Temporal lobe (tissue), 1 donor: ENCODE data around the gene NRGN. TPM values are rescaled to one million over a fixed set of nuclear protein-coding genes. Genes with fewer than 3 reads are reported as not detected.

Experiments
- total RNA-seq: library from RNA; depleted of rRNA; stranded (reverse); fragments of >200 nt; gene quantifications from one replicate; pipeline ENCODE4 v1.2.3, GENCODE V29; 2014

Gene NRGN
- total RNA-seq, 1 donor from 2014 or later, result 1.5 TPM

Other genes with a start within 250 kb of the NRGN start
- not detected for gene OR8B12, start 196.3 kb upstream of the NRGN start, total RNA-seq
- gene OR8A1, start 169.9 kb upstream of the NRGN start, total RNA-seq, result not detected
- gene PANX3, start 128.5 kb upstream of the NRGN start, total RNA-seq, result 0.25 TPM
- 26.8 TPM for gene TBRG1, start 117.1 kb upstream of the NRGN start, total RNA-seq
- gene SIAE, start 66.2 kb upstream of the NRGN start, total RNA-seq, result 6.9 TPM
- gene SPA17, start 66.0 kb upstream of the NRGN start, total RNA-seq, result 5.4 TPM
- 0.49 TPM for gene VSIG2, start 12.3 kb downstream of the NRGN start, total RNA-seq
- gene ESAM, start 22.3 kb downstream of the NRGN start, total RNA-seq, result 6.1 TPM
- 18.7 TPM for gene MSANTD2, start 60.5 kb downstream of the NRGN start, total RNA-seq
- gene ROBO3, start 125.5 kb downstream of the NRGN start, total RNA-seq, result 4.7 TPM
- 3.9 TPM for gene ROBO4, start 157.9 kb downstream of the NRGN start, total RNA-seq
- not detected for gene HEPN1, start 179.3 kb downstream of the NRGN start, total RNA-seq
- 14.5 TPM for gene HEPACAM, start 196.1 kb downstream of the NRGN start, total RNA-seq
- gene CCDC15, start 214.3 kb downstream of the NRGN start, total RNA-seq, result 2.7 TPM